ENCODE measurements around the gene ANO1. TPM values are rescaled to one million over a fixed set of nuclear protein-coding genes. Genes with fewer than 3 reads are reported as not detected.
"Not testable (repeated sequence)": the region's sequence is repeated elsewhere in the genome, so short reads cannot be mapped to it uniquely, and the experiment has no call there.

ANO1 gene
- total RNA-seq, 1 donor from 2014 or later = 7.7 TPM

GRCh38 chr11:70032470-70032795 lies 45.7 kb upstream of the ANO1 start:
- no peak for TF ChIP-seq CTCF (IDR thresholded peaks at IDR 0.05; ENCODE audit: borderline replicate concordance)
- Histone ChIP-seq H3K27me3 (ENCODE audit: low read depth) (peaks cover 25% of the 10 kb centered on the region), H3K36me3 (no peaks in the 10 kb centered on the region), H3K9me3 (replicated peaks) (peaks cover 1% of the 10 kb centered on the region), H3K27ac (replicated peaks) (no peak overlapping the region), H3K4me3 (no peak overlapping the region), H3K4me1 (peaks cover 8% of the 10 kb centered on the region)
- intact Hi-C loops (cut with micrococcal nuclease) = no loop called here
- no peak for DNase-seq

GRCh38 chr11:70032943-70033710 lies 45.0 kb upstream of the ANO1 start:
- H3K27me3 ChIP-seq (ENCODE audit: low read depth) = peaks cover 27% of the 10 kb centered on the region
- peaks cover 8% of the 10 kb centered on the region for H3K9me3 ChIP-seq (replicated peaks)
- H3K36me3 ChIP-seq = no peaks in the 10 kb centered on the region
- DNase-seq = no peak
- intact Hi-C loops (cut with micrococcal nuclease) = no loop called here
- no peak for TF ChIP-seq CTCF (IDR thresholded peaks at IDR 0.05; ENCODE audit: borderline replicate concordance)
- no peak overlapping the region for H3K27ac ChIP-seq (replicated peaks)
- peaks cover 8% of the 10 kb centered on the region for H3K4me1 ChIP-seq
- no peak overlapping the region for H3K4me3 ChIP-seq

- TF ChIP-seq CTCF (IDR thresholded peaks at IDR 0.05; ENCODE audit: borderline replicate concordance) = no peak
- intact Hi-C loops (cut with micrococcal nuclease) = no loop called here
- H3K36me3 ChIP-seq = no peaks in the 10 kb centered on the region
- H3K27me3 ChIP-seq (ENCODE audit: low read depth) = peaks cover 27% of the 10 kb centered on the region
- no peak overlapping the region for H3K27ac ChIP-seq (replicated peaks)
- peaks cover 14% of the 10 kb centered on the region for H3K9me3 ChIP-seq (replicated peaks)
- H3K4me1 ChIP-seq = peaks cover 8% of the 10 kb centered on the region
- no peak overlapping the region for H3K4me3 ChIP-seq
- DNase-seq = no peak
Measured at GRCh38 chr11:70033711-70034070, 44.4 kb upstream of the ANO1 start.

- H3K4me3 ChIP-seq = no peak overlapping the region
- no peaks in the 10 kb centered on the region for H3K4me1 ChIP-seq
- peaks cover 34% of the 10 kb centered on the region for H3K27me3 ChIP-seq (ENCODE audit: low read depth)
- TF ChIP-seq CTCF (IDR thresholded peaks at IDR 0.05; ENCODE audit: borderline replicate concordance) = no peak
- no peak overlapping the region for H3K27ac ChIP-seq (replicated peaks)
- H3K9me3 ChIP-seq (replicated peaks) = peaks cover 26% of the 10 kb centered on the region
- no peaks in the 10 kb centered on the region for H3K36me3 ChIP-seq
- intact Hi-C loops (cut with micrococcal nuclease) = no loop called here
- no peak for DNase-seq
Measured at GRCh38 chr11:70034740-70035365, 43.3 kb upstream of the ANO1 start.

GRCh38 chr11:70035665-70036064 lies 42.5 kb upstream of the ANO1 start:
- intact Hi-C loops (cut with micrococcal nuclease); H3K27ac ChIP-seq (replicated peaks); H3K4me3 ChIP-seq; H3K4me1 ChIP-seq; DNase-seq; H3K36me3 ChIP-seq: not testable (repeated sequence)
- Histone ChIP-seq H3K9me3 (replicated peaks) (peaks cover 28% of the 10 kb centered on the region), H3K27me3 (ENCODE audit: low read depth) (peaks cover 33% of the 10 kb centered on the region)

All from left ventricle myocardium inferior (tissue), 1 donor.